RKO (cell line): ENCODE data around the gene BCL2L15.
"Not testable (repeated sequence)": the region's sequence is repeated elsewhere in the genome, so short reads cannot be mapped to it uniquely, and the experiment has no call there.

ENCODE experiments used
- DNase-seq: peaks from one replicate; pipeline ENCODE4 v3.0.0-alpha.2; 2016; ENCODE audit warnings: low spot score

BCL2L15 gene

DNA sequence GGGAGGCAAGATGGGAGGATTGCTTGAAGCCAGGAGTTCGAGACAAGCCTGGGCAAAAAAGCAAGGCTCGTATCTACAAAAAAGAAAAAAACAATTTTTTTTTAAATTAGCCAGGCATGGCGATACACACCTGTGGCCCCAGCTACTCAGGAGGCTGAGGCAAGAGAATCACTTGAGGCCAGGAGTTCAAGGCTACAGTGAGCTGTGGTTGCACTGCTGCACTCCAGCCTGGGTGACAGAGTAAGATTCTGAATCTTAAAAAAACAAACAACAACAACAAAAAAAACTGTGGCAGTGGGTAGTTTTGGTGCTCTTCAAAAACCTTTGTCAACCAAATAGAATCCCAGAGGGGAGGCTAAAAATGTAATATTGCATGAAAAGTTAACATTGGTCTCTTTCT is 16.6 kb downstream of the BCL2L15 start:
- DNase-seq, result no peak

DNA sequence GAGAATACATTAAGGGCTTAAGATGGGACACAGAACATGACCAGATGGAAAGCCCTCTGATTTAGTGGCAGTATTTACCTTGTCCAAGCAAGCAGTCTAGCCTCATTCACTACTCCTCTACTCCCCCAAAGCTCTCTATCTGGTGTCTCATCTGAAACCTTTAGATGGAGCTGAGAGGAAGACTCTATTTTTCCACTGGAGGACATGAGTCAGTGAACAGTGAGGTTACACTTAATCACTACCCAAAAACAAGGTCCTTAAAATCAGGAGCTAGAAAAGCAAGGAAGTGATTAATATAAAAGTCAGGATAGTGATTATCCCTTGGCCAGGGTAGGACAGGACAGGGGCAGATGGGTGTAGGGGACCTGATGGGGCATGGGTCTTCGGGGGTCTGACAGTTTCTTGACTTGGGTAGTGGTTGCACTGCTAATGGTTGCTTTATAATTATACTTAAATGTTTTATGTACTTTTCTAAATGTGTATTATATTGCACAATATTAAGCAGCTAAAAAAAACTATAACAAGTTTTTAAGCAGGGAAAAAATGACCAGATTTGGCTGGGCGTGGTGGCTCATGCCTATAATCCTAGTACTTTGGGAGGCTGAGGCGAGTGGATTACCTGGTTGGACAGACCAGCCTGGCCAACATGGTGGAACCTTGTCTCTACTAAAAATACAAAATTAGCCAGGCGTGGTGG is 18.8 kb downstream of the BCL2L15 start:
- DNase-seq, result peak; percentile 82

DNA sequence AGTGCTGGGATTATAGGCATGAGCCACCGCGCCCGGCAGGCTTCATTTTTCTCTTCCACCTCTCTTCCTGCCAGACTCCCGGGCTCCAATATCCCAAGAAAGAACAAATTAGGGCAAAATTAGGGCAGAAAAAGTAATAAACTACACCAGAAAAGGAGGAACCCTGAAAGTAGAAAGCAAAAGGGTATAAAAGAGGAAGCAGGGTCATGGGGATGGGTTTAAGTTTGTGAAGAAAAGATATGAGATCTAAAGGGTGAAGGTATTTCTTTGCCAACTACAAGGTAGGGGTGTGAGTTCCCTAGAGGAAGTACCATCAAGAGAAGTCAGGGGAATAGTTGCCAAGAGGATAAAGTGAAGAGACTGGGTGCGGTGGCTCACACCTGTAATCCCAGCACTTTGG is 25.7 kb downstream of the BCL2L15 start:
- no peak for DNase-seq

DNA sequence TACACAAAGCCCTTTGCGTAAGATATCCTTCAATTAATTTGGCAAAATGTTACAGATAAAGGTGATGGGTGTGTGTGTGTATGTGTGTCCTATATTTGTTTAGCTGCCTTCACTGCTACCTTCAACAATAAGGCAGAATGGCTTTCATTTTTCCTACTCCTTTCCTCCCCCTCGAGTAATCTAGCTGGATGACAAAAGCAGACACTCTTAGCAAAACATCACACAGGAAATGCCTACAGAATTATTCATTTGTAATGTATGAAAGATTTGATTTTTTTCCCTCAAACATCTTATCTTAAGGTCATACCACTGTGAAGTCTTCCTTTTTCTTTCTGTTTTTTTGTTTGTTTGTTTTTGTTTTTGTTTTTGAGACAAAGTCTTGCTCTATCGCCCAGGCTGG is 26.5 kb downstream of the BCL2L15 start:
- peak; percentile 45 for DNase-seq

DNA sequence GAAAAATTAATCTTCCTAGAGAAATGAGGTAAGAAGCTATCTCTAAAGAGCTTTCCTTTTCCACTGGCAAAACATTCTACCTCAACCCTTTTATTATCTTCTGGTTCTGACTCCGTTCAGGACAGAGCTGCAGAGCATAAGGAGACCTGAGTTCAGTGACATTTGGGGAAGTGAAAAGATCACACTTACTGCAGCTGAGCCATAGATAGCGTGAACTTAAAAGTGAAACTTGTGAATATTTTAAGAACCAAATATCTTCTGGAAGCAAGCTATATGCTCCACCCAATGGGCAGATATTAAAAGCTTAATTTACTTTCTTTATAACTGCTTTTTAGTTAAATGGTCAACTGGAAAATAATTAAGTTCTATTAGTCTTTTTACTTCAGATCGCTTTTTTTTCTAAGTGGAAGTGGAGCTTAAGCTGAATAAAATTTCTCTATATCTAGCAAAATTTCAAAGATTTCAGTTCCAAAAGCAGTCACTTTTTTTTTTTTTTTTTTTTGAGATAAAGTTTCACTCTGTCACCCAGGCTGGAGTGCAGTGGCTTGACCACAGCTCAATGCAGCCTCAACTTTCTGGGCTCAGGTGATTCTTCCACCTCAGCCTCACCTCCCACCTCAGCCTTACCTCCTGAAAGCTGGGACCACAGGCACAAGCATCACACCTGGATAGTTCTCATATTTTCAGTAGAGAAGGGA is 27.8 kb downstream of the BCL2L15 start:
- DNase-seq, result no peak

DNA sequence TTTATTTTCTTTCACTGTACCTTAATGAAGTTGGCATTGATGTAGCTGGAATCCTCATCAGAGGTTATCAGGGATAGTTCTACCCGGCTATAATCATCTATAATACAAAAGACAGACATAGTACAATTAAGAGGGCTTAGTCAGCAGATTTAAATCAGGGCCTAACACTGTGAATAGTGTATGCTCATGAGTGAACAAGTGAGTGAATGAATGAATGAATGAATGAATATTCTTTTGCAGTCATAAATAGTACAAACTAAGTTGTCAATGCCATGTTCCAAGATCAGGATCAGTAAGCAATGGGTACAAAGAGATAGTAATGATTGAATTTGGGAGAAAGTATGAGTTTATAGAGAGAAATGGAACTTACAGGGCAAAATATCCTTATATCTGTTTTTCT is 28.4 kb downstream of the BCL2L15 start:
- DNase-seq, result no peak

DNA sequence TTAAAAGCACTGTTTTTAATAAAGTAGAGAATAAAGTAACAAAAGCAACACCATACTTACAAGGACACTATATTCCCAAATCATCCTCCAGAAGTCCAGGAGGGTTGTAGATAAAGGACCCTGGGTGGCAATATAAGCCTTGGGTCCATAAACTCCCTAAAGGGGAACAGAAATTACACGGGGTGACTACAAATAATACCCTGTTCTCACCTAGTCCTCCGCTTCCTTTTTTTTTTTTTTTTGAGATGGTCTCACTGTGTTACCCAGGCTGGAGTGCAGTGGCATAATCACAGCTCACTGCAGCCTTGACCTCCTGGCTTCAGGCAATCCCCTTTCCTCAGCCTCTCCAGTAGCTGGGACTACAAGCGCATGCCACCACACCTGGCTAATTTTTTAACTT is 29.0 kb downstream of the BCL2L15 start:
- no peak for DNase-seq

DNA sequence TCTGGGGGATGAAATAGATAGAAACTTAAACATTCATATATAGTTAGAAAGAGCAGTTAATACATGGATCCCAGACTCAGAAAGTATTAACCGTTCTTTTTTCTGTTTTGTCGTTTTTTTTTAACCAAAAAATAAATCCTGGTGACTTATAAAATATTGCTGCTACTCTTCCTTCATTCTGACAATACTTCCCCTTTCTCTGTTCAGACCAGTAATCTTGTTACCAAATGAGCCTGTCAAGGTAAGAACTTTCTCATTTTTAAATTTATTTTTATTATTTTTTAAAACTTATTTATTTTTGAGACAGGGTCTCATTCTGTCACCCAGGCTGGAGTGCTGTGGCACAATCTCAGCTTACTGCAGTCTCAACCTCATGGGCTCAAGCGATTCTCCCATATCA is 29.6 kb downstream of the BCL2L15 start:
- no peak for DNase-seq

DNA sequence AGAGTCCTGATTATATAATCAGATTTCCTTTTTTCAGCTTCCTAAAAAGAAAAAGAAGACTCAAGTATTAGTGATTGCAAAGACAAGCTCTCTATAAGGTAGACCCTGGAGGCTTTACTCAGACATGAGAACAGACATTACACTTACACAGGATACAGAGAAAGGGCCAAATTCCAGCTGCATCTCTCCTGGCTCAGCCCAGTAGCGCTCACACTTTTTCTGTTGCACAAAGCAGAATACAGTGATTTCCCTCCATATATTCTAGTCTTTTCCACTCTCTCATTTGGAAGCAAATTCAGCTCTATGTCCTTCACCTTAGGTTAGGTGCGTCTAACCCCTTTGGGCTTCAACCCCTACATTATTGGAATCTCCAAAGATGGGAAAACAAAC is 31.0 kb downstream of the BCL2L15 start:
- DNase-seq, result no peak

DNA sequence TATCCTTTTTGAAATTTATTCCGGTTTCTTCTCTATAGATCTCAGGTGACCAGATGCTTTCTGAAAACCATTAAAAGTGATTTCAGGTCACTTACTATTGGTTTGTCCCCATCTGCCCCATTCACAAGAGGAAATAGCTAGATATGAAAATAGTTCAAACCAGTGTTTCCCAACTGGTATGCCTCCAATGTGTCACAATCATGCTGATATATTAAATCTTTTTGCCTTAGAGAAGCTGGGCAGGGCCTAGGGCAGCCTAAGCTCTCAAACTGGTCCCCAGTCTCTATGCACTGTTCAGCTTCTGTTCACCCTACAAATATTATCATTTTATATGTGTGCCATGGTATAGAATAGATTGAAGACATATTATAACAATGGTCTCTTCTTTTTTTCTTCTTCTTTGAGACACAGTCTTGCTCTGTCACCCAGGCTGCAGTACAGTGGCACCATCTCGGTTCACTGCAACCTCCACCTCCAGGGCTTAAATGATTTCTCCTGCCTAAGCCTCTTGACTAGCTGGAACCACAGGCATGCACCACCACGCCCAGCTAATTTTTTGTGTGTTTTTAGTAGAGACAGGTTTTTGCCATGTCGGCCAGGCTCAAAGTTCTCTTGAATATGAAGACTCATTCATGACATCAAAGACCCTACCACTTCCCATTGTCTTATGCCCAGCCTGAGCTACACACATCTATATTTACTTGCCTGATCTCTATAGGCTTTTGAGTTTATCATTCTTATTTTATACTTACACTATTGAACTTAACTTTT is 31.6 kb downstream of the BCL2L15 start:
- no peak for DNase-seq

DNA sequence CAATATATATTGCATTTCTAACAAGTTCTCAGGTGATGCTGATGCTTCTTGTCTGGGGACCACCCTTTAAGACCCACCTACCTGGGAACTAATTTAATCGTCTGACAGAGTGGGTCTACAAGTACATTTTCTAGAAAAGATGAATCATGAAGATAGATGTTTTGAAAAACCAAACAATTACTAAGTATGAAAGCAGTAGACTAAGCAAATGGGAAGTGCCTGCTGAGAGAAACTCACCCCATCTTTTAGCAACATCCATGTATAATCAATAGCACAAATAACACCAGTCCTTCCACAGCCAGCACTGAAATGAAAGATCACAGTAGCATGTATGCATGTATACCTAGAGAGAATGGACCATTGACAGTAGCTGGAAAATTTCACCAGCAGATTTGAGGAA is 33.1 kb downstream of the BCL2L15 start:
- DNase-seq, result no peak

DNA sequence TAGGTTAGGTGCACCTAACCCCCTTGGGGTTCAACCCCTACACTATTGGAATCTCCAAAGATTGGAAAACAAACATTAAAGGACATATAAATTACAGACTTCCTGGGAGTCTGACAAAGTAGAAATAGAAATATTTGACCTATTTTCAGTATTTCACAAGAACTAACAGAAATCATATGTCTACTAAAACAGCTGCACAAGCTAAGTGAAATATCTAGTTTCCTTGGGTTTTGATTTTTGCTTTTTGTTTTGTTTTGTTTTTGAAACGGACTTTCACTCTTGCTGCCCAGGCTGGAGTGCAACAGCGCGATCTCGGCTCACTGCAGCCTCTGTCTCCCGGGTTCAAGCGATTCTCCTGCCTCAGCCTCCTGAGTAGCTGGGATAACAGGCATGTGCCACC is 34.7 kb downstream of the BCL2L15 start:
- not testable (repeated sequence) for DNase-seq

DNA sequence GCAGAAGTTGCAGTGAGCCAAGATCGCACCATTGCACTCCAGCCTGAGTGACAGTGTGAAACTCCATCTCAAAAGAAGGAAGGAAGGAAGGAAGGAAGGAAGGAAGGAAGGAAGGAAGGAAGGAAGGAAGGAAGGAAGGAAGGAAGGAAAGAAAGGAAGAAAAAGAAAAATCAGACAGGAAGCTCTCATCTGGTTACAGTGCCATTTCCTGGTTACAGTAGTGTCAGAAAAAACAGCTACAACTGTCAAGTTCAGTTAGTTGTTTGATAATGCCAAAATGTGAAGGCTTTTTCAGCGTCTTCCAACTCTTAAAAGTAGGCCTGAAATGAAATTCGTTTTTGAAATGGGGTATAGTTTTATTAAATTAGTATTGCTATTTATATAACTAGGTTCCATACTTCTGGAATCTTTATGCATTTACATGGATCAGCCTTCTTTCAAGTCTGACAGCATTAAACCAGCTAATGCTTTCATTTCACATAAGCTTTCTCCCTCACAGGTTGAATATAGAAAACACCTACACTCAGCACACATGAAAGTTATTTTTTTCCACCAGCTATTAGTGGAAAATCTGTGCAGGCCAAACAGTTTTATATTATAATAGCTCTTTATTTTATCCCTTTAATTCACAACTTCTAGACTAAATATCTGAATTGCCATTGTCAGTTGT is 37.1 kb downstream of the BCL2L15 start:
- DNase-seq, result no peak

DNA sequence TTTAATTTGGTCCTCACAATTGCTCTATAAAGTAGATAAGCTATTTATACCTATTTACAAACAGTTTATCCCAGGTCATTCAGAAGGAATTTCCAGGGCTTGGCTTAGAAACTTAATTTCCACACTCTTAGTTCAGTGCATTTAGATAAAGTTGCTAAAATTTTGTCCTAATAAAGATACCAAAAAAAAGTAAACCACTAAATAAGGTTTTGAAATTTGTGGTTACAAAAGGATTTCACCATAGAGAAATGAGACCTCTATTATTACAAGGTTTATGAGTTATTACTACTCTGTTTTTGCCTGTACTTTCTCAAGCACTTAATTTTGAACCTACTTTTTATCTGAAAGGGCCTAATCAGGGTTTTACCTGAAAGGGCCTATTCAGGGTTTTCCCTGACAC is 38.3 kb downstream of the BCL2L15 start:
- no peak for DNase-seq

DNA sequence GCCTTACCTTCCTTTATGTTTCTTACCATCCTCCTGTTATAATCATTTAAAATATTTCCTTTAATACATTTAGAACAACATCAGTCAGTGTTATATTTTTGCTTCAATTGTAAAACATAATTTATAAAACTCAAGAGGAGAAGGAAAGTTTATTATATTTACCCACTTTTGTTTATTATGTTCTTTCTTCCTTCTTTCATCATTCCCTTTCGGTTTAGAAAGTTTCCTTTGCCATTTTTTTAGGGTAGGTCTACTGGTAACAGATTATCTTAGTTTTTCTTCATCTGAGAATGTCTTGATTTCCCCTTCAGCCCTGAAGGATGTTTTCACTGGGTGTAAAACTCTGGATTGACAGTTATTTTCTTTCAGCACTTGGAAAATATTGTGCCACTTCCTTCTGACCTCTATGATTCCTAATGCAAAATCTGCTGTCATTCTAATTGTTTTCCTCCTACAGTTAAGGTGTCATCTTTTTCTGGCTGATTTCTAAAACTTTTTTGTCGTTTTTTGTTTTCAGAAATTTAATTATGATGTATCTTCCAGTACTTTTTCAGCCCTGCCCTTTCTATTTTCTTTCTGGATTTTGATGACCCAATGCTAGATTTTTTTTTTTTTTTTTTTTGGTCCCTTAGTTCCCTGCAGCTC is 40.9 kb downstream of the BCL2L15 start:
- no peak for DNase-seq

DNA sequence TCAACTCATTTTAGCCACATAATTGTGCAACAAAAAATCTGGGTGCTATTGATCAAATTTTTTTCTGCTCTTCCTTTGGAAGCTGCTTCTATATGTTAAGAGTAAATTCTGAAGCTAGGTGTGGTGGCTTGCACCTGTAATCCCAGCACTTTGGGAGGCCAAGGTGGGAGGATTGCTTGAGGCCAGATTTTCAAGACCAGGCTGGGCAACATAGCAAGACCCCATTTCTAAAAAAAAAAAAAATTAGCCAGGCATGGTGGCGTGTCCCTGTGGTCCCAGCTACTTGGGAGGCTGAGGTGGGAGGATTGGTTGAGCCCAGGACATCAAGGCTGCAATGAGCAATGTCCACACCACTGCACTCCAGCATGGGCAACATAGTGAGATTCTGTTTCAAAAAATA is 50.8 kb downstream of the BCL2L15 start:
- DNase-seq, result no peak

DNA sequence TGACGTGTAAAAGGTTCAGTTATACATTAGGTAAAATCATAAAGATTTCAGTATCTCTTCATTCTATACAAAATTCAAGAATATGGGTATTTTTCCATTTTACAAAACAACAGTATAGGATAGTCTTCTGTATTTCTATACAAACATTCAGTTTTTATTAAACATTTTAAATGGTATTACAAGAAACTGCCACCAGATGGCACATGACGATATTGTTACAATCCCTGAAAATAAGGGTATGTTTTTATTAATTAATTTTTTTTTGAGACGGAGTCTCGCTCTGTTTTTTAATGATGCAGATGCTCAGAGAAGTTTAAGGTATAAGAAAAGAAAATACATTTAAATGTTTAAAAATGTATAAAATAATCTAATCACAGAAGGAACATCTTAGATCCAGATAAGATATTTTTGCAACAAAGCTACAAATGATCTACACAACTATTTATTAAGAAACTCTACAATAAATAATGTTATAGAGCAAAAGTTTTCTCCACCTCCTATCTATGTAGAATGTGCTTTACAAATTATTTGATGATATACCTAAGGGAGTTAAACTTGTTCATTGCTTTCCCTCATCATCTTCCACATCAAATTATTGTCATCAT is 51.6 kb downstream of the BCL2L15 start:
- DNase-seq, result peak; percentile 66

DNA sequence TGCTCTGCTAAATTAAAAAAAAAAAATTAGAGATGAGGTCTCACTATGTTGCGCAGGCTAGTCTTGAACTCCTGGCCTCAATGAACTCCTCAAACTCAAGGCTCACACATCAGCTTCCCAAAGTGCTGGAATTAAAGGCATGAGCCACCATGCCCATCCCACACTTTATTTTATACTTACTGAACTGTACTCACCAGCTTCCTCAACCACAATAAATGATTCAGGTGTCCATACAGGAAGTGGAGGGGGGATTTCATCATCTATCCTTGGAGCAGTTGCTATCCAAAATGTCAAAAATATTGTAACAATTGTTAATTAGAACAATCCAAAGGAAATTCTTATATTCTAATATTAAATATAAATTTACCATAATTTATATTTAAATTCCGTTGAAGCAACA is 52.7 kb downstream of the BCL2L15 start:
- no peak for DNase-seq
